HG03039 (cell line): ENCODE results near the gene MAPK11.

Experiments used
- ATAC-seq: cut with Tn5 transposase; IDR thresholded peaks from one replicate; pipeline ENCODE4 v1.9.1; 2021; ENCODE audit warnings: mild to moderate bottlenecking, moderate library complexity; ENCODE audit not compliant: unreplicated experiment

Gene MAPK11

GRCh38 chr22:50262973-50263617 lies 7.1 kb downstream of the MAPK11 start:
- no peak for ATAC-seq

- no peak for ATAC-seq
Measured at GRCh38 chr22:50262460-50262911, 7.7 kb downstream of the MAPK11 start.

GRCh38 chr22:50261615-50262459 lies 8.3 kb downstream of the MAPK11 start, which contains the start of gene MAPK12:
Gene MAPK12 (minus strand): TSS chr22:50261683. CDS start chr22:50261509, 174 bp downstream.
- no peak for ATAC-seq

GRCh38 chr22:50260801-50261614 lies 9.2 kb downstream of the MAPK11 start:
- ATAC-seq: no peak

GRCh38 chr22:50260434-50260800 lies 9.8 kb downstream of the MAPK11 start:
- no peak for ATAC-seq

- ATAC-seq: no peak
Measured at GRCh38 chr22:50259302-50259701, 10.9 kb downstream of the MAPK11 start.

- ATAC-seq: no peak
Measured at GRCh38 chr22:50258361-50259292, 11.6 kb downstream of the MAPK11 start.

- ATAC-seq: no peak
Measured at GRCh38 chr22:50257451-50258360, 12.5 kb downstream of the MAPK11 start.

- no peak for ATAC-seq
Measured at GRCh38 chr22:50257041-50257440, 13.1 kb downstream of the MAPK11 start.

- no peak for ATAC-seq
Measured at GRCh38 chr22:50256258-50256862, 13.8 kb downstream of the MAPK11 start.

- no peak for ATAC-seq
Measured at GRCh38 chr22:50255607-50256006, 14.6 kb downstream of the MAPK11 start.

- ATAC-seq: no peak
Measured at GRCh38 chr22:50255099-50255498, 15.1 kb downstream of the MAPK11 start.

GRCh38 chr22:50253941-50254340 lies 16.2 kb downstream of the MAPK11 start:
- no peak for ATAC-seq

- no peak for ATAC-seq
Measured at GRCh38 chr22:50253046-50253915, 16.9 kb downstream of the MAPK11 start.

- ATAC-seq: no peak
Measured at GRCh38 chr22:50252082-50253045, 17.8 kb downstream of the MAPK11 start.

- no peak for ATAC-seq
Measured at GRCh38 chr22:50251477-50252081, 18.6 kb downstream of the MAPK11 start.
